Cardiac muscle cell (in vitro differentiated cells and primary cell): ENCODE data around the gene CPSF3. TPM values are rescaled to one million over a fixed set of nuclear protein-coding genes. Genes with fewer than 3 reads are reported as not detected.

ENCODE experiments used
- DNase-seq, 2 donors: peaks; one replicate each; pipeline versions ENCODE4 v3.0.0 to v3.0.0-alpha.2; 2010 to 2017; ENCODE audit warnings: low read depth in 1 of 2, low spot score in 1 of 2
- H3K27ac ChIP-seq: fragments of 200-600 bp; sonication (generic); 2 replicates; pipeline ENCODE4 v1.5.1; 2016
- H3K27me3 ChIP-seq: fragments of 200-600 bp; sonication (generic); 2 replicates; pipeline ENCODE4 v1.6.0; 2016; ENCODE audit warnings: control low read depth
- H3K36me3 ChIP-seq: fragments of 200-600 bp; sonication (generic); 2 replicates; pipeline ENCODE4 v1.5.1; 2016; ENCODE audit warnings: control low read depth
- H3K4me1 ChIP-seq: fragments of 200-600 bp; sonication (generic); 2 replicates; pipeline ENCODE4 v1.8.1; 2017; ENCODE audit warnings: low read depth, mild to moderate bottlenecking, mixed run types
- H3K4me3 ChIP-seq: fragments of 200-600 bp; sonication (generic); 2 replicates; pipeline ENCODE4 v1.5.1; 2016; ENCODE audit warnings: mild to moderate bottlenecking
- H3K9me3 ChIP-seq: fragments of 200-600 bp; sonication (generic); 2 replicates; pipeline ENCODE4 v1.5.1; 2017; ENCODE audit warnings: low read depth, mild to moderate bottlenecking, control low read depth
- CTCF ChIP-seq: IDR thresholded peaks from 2 replicates; pipeline ENCODE4 v1.5.1; 2012; ENCODE audit warnings: low read depth, mild to moderate bottlenecking, low read length
- polyA plus RNA-seq: library from polyadenylated mRNA; unstranded; fragments of >200 nt; fragmentation: Nextera tagmentation; extraction: Ambion mirVana; gene quantifications from 2 replicates; pipeline ENCODE4 v1.2.1, GENCODE V29; 2016
- total RNA-seq: library from RNA; depleted of rRNA; stranded (reverse); fragments of >200 nt; gene quantifications from 2 replicates; pipeline ENCODE4 v1.2.3, GENCODE V29; 2016

Gene CPSF3
- total and polyA plus RNA-seq, 2 experiments from 2014 or later: 57.4 to 57.5 TPM

GRCh38 chr2:9385841-9386240, 37.6 kb upstream of the CPSF3 start:
- H3K9me3 ChIP-seq: no peaks in the 10 kb centered on the region
- H3K27me3 ChIP-seq: no peaks in the 10 kb centered on the region
- DNase-seq: no peak
- no peak overlapping the region for H3K4me3 ChIP-seq
- H3K36me3 ChIP-seq: peaks cover 2% of the 10 kb centered on the region
- no peak for TF ChIP-seq CTCF
- no peaks in the 10 kb centered on the region for H3K4me1 ChIP-seq
- no peak overlapping the region for H3K27ac ChIP-seq

- no peak for DNase-seq
- H3K27me3 ChIP-seq: no peaks in the 10 kb centered on the region
- no peak overlapping the region for H3K27ac ChIP-seq
- H3K36me3 ChIP-seq: peaks cover 2% of the 10 kb centered on the region
- H3K4me1 ChIP-seq: peaks cover 10% of the 10 kb centered on the region
- H3K4me3 ChIP-seq: no peak overlapping the region
- no peak for TF ChIP-seq CTCF
- no peaks in the 10 kb centered on the region for H3K9me3 ChIP-seq
Measured at GRCh38 chr2:9388199-9388681, 35.2 kb upstream of the CPSF3 start.

GRCh38 chr2:9388950-9389911, 34.2 kb upstream of the CPSF3 start:
- Histone ChIP-seq H3K4me3 (no peak overlapping the region), H3K9me3 (no peaks in the 10 kb centered on the region), H3K4me1 (peaks cover 13% of the 10 kb centered on the region), H3K27me3 (no peaks in the 10 kb centered on the region), H3K36me3 (peaks cover 2% of the 10 kb centered on the region), H3K27ac (no peak overlapping the region)
- no peak for TF ChIP-seq CTCF
- DNase-seq: no peak

GRCh38 chr2:9390151-9390850, 33.2 kb upstream of the CPSF3 start:
- Histone ChIP-seq H3K4me3 (no peak overlapping the region), H3K36me3 (peaks cover 2% of the 10 kb centered on the region)

More at GRCh38 chr2:9390151-9390850, 33.2 kb upstream of the CPSF3 start:
- Histone ChIP-seq H3K27ac (no peak overlapping the region), H3K4me1 (peaks cover 13% of the 10 kb centered on the region), H3K9me3 (no peaks in the 10 kb centered on the region), H3K27me3 (no peaks in the 10 kb centered on the region)
- TF ChIP-seq CTCF: no peak
- no peak for DNase-seq
